ENCODE results near the gene CCDC74B.

DNA sequence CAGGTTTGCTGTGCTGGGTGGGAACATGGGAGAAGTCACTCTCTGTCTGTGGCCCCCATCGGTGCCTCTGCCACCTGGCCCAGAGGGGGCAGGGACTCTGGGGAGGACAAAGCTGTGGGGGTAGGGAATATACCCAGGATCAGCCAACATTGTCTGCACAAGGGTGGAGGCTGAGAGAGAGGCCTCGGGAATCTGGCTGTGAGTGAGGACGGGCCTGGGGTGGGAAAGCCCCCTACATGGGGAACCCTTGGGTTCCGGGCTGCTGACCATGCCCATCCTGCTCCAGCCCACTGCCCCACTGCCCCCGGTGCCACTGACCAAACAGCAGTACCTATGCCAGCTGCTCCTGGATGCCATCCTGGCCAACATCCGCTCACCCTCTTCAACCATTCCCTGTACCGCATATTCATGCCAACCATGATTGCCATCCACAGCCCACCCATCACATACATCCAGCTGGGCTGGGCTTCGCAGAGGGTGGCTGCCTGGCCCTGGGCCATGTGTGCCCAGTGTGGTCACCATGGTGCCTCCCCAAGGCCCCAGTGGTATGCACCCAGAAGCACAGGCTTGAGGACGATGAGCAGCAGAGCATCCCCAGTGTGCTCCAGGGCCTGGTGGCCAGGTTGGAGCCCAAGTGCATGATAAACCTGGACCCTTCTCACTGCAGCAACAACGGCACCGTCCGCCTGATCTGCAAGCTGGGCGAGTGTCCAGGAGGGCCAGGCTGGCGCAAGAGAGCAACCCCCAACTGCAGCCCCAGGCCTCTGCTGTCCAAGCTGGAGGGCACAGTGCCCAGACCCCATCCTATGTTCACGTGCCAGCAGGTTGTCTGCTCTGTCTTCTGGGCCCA lies 9.0 kb downstream of the CCDC74B start:
- no peak for TF ChIP-seq CTCF (optimal IDR thresholded peaks at IDR 0.05 in 1 of 3, IDR thresholded peaks at IDR 0.05 in 1 of 3, conservative IDR thresholded peaks at IDR 0.05 in 1 of 3; ENCODE audit: extremely low read depth in 1 of 3, insufficient read depth in 2 of 3, low read length in 3 of 3)
- no peak for TF ChIP-seq EZH2 (IDR thresholded peaks at IDR 0.05; ENCODE audit: low read length)
